Muscle of leg (tissue), 11 donors: ENCODE data around the gene ISG20L2. TPM values are rescaled to one million over a fixed set of nuclear protein-coding genes. Genes with fewer than 3 reads are reported as not detected.
A peak's percentile ranks its signal among the peaks of the same experiment; 100 is the strongest.
"Not testable (repeated sequence)": the region's sequence is repeated elsewhere in the genome, so short reads cannot be mapped to it uniquely, and the experiment has no call there.

Experiments used
- DNase-seq: peaks from one replicate; pipeline ENCODE4 v3.0.0; 2013
- H3K27ac ChIP-seq: one replicate; pipeline ENCODE4 v1.5.1; 2013; ENCODE audit warnings: mild to moderate bottlenecking, low read length, control low read depth
- H3K27me3 ChIP-seq: one replicate; pipeline ENCODE4 v1.6.1; 2013; ENCODE audit warnings: low read length; ENCODE audit not compliant: control insufficient read depth, insufficient read depth
- H3K36me3 ChIP-seq: one replicate; pipeline ENCODE4 v1.6.1; 2013; ENCODE audit warnings: low read length; ENCODE audit not compliant: control insufficient read depth, insufficient read depth
- H3K4me1 ChIP-seq: one replicate; pipeline ENCODE4 v1.6.1; 2013; ENCODE audit warnings: low read length; ENCODE audit not compliant: control insufficient read depth, insufficient read depth
- H3K4me3 ChIP-seq: one replicate; pipeline ENCODE4 v1.5.1; 2013; ENCODE audit warnings: low read length, control low read depth
- H3K9me3 ChIP-seq: replicated peaks from 2 replicates; pipeline ENCODE4 v1.6.1; 2013; ENCODE audit warnings: low read depth, low read length; ENCODE audit not compliant: control insufficient read depth
- whole genome bisulfite sequencing: methylation state at CpG from one replicate; pipeline ENCODE4 v1.1.5; 2013; ENCODE audit warnings: missing lambda C conversion rate; ENCODE audit not compliant: insufficient coverage; 5-methylcytosine and 5-hydroxymethylcytosine counted together
- polyA plus RNA-seq, 8 donors: library from polyadenylated mRNA; unstranded; fragments of 120-200 nt; gene quantifications; one replicate each; pipeline versions ENCODE4 v1.2.1 to v1.2.3, GENCODE V29; 2013; ENCODE audit warnings: inconsistent platforms in 1 of 8, low replicate concordance in 1 of 8; ENCODE audit not compliant: insufficient read length in 8 of 8, insufficient read depth in 1 of 8
- total RNA-seq: library from RNA; stranded (reverse); fragments of 120-200 nt; gene quantifications from one replicate; pipeline ENCODE4 v1.2.4, GENCODE V29; 2013

ISG20L2 gene
- total and polyA plus RNA-seq, 9 donors, result 14.0 to 29.4 (median 24.3) TPM

- peak; percentile 63 for DNase-seq
Measured at GRCh38 chr1:156767879-156768604, 39.5 kb upstream of the ISG20L2 start.

GRCh38 chr1:156767101-156767878 lies 38.7 kb upstream of the ISG20L2 start, which contains the start of gene PRCC:
Gene PRCC, plus strand, starts transcription at chr1:156767535. Its CDS starts 237 bp downstream, at chr1:156767772.
- Histone ChIP-seq H3K4me1 (peaks cover 23% of the 10 kb centered on the region), H3K4me3 (peak within 1 kb of the TSS; percentile 86), H3K27ac (peak within 1 kb of the TSS; percentile 98), H3K27me3 (no peaks in the 10 kb centered on the region), H3K36me3 (peaks cover 13% of the 10 kb centered on the region), H3K9me3 (no peaks in the 10 kb centered on the region)
- under 1% methylated on average over 41 of the region's 50 CpGs for WGBS
- peak; percentile 100 for DNase-seq

More at GRCh38 chr1:156767879-156768604, 39.5 kb upstream of the ISG20L2 start:
- peak overlapping the region; percentile 86 for H3K4me3 ChIP-seq
- H3K36me3 ChIP-seq, result peaks cover 13% of the 10 kb centered on the region
- peaks cover 26% of the 10 kb centered on the region for H3K4me1 ChIP-seq
- H3K9me3 ChIP-seq, result no peaks in the 10 kb centered on the region
- H3K27me3 ChIP-seq, result no peaks in the 10 kb centered on the region
- H3K27ac ChIP-seq, result peak overlapping the region; percentile 98
- 0% methylated on average over 4 of the region's 31 CpGs for WGBS

- WGBS, result 2% methylated on average over 9 of the region's 14 CpGs
- Histone ChIP-seq H3K9me3 (no peaks in the 10 kb centered on the region), H3K4me3 (peak overlapping the region; percentile 72), H3K27ac (peak overlapping the region; percentile 97), H3K4me1 (peaks cover 23% of the 10 kb centered on the region), H3K36me3 (peaks cover 10% of the 10 kb centered on the region), H3K27me3 (no peaks in the 10 kb centered on the region)
- DNase-seq, result peak; percentile 19
Measured at GRCh38 chr1:156766298-156767100, 37.9 kb upstream of the ISG20L2 start.

- Histone ChIP-seq H3K4me3 (no peak overlapping the region), H3K36me3 (peaks cover 2% of the 10 kb centered on the region), H3K4me1 (peaks cover 23% of the 10 kb centered on the region), H3K27ac (no peak overlapping the region), H3K27me3 (no peaks in the 10 kb centered on the region), H3K9me3 (no peaks in the 10 kb centered on the region)
- WGBS, result 83% methylated on average over 4 of the region's 5 CpGs
- DNase-seq, result no peak
Measured at GRCh38 chr1:156765666-156766065, 37.1 kb upstream of the ISG20L2 start.

GRCh38 chr1:156765136-156765535 lies 36.6 kb upstream of the ISG20L2 start:
- not testable (repeated sequence) for H3K36me3 ChIP-seq, H3K27me3 ChIP-seq, H3K9me3 ChIP-seq, DNase-seq, H3K27ac ChIP-seq, H3K4me3 ChIP-seq
- peaks cover 29% of the 10 kb centered on the region for H3K4me1 ChIP-seq
- WGBS, result 90% methylated on average over 9 of the region's 15 CpGs

- WGBS, result 86% methylated on average over 3 of the region's 4 CpGs
- Histone ChIP-seq H3K36me3 (no peaks in the 10 kb centered on the region), H3K9me3 (no peaks in the 10 kb centered on the region), H3K27me3 (no peaks in the 10 kb centered on the region), H3K4me1 (peaks cover 13% of the 10 kb centered on the region), H3K4me3 (no peak overlapping the region), H3K27ac (peak overlapping the region; percentile 49)
- no peak for DNase-seq
Measured at GRCh38 chr1:156760796-156761104, 32.2 kb upstream of the ISG20L2 start.

GRCh38 chr1:156760092-156760795 lies 31.7 kb upstream of the ISG20L2 start:
- Histone ChIP-seq H3K36me3 (no peaks in the 10 kb centered on the region), H3K27ac (peak overlapping the region; percentile 49), H3K27me3 (no peaks in the 10 kb centered on the region), H3K4me3 (no peak overlapping the region), H3K4me1 (peaks cover 13% of the 10 kb centered on the region), H3K9me3 (no peaks in the 10 kb centered on the region)
- 38% methylated on average over 1 of the region's 6 CpGs for WGBS
- no peak for DNase-seq

- H3K27ac ChIP-seq, H3K9me3 ChIP-seq, H3K4me3 ChIP-seq, H3K36me3 ChIP-seq, DNase-seq, H3K27me3 ChIP-seq: not testable (repeated sequence)
- WGBS, result no CpG with 5 or more reads among the region's 10 CpGs
- H3K4me1 ChIP-seq, result peaks cover 27% of the 10 kb centered on the region
Measured at GRCh38 chr1:156757572-156758253, 29.1 kb upstream of the ISG20L2 start.

GRCh38 chr1:156756355-156756754 lies 27.8 kb upstream of the ISG20L2 start:
- Histone ChIP-seq H3K27me3 (no peaks in the 10 kb centered on the region), H3K9me3 (no peaks in the 10 kb centered on the region), H3K4me3 (no peak overlapping the region), H3K36me3 (no peaks in the 10 kb centered on the region), H3K4me1 (peaks cover 28% of the 10 kb centered on the region), H3K27ac (no peak overlapping the region)
- WGBS, result no CpG with 5 or more reads among the region's 1 CpG
- DNase-seq, result no peak
